ES-I3 (cell line): ENCODE results near the gene POLN.

Experiments
- H3K36me3 ChIP-seq: 2 replicates; pipeline ENCODE4 v1.6.1; 2013; ENCODE audit warnings: mild to moderate bottlenecking, low read length, control low read depth, moderate library complexity; ENCODE audit not compliant: insufficient read depth
- H3K4me1 ChIP-seq: 2 replicates; pipeline ENCODE4 v1.6.1; 2013; ENCODE audit warnings: mild to moderate bottlenecking, control low read depth, low read length; ENCODE audit not compliant: insufficient read depth
- H3K9ac ChIP-seq: 2 replicates; pipeline ENCODE4 v1.6.1; 2013; ENCODE audit warnings: low read depth, mild to moderate bottlenecking, low read length, moderate library complexity
- H3K9me3 ChIP-seq: 2 replicates; pipeline ENCODE4 v1.6.1; 2013; ENCODE audit warnings: mild to moderate bottlenecking, low read length, moderate library complexity; ENCODE audit not compliant: control insufficient read depth, insufficient read depth

Gene POLN

GRCh38 chr4:2083116-2083825 is 158.7 kb downstream of the POLN start:
- H3K4me1 ChIP-seq: no peaks in the 10 kb centered on the region
- no peaks in the 10 kb centered on the region for H3K9me3 ChIP-seq
- no peak overlapping the region for H3K9ac ChIP-seq
- H3K36me3 ChIP-seq: no peaks in the 10 kb centered on the region

GRCh38 chr4:2082627-2083026 is 159.3 kb downstream of the POLN start:
- Histone ChIP-seq H3K36me3 (no peaks in the 10 kb centered on the region), H3K9me3 (no peaks in the 10 kb centered on the region), H3K9ac (no peak overlapping the region), H3K4me1 (no peaks in the 10 kb centered on the region)

- no peaks in the 10 kb centered on the region for H3K4me1 ChIP-seq
- no peaks in the 10 kb centered on the region for H3K9me3 ChIP-seq
- no peak overlapping the region for H3K9ac ChIP-seq
- H3K36me3 ChIP-seq: no peaks in the 10 kb centered on the region
Observed at GRCh38 chr4:2082118-2082517, 159.8 kb downstream of the POLN start.

- no peaks in the 10 kb centered on the region for H3K4me1 ChIP-seq
- H3K9me3 ChIP-seq: no peaks in the 10 kb centered on the region
- H3K9ac ChIP-seq: no peak overlapping the region
- H3K36me3 ChIP-seq: no peaks in the 10 kb centered on the region
Observed at GRCh38 chr4:2081540-2081939, 160.4 kb downstream of the POLN start.

- H3K9ac ChIP-seq: no peak overlapping the region
- H3K4me1 ChIP-seq: no peaks in the 10 kb centered on the region
- H3K9me3 ChIP-seq: no peaks in the 10 kb centered on the region
- no peaks in the 10 kb centered on the region for H3K36me3 ChIP-seq
Observed at GRCh38 chr4:2080429-2081300, 161.3 kb downstream of the POLN start.

GRCh38 chr4:2079926-2080325 is 162.0 kb downstream of the POLN start:
- no peaks in the 10 kb centered on the region for H3K9me3 ChIP-seq
- no peak overlapping the region for H3K9ac ChIP-seq
- no peaks in the 10 kb centered on the region for H3K4me1 ChIP-seq
- no peaks in the 10 kb centered on the region for H3K36me3 ChIP-seq

GRCh38 chr4:2079006-2079405 is 162.9 kb downstream of the POLN start:
- Histone ChIP-seq H3K36me3 (no peaks in the 10 kb centered on the region), H3K4me1 (no peaks in the 10 kb centered on the region), H3K9ac (no peak overlapping the region), H3K9me3 (no peaks in the 10 kb centered on the region)

- no peaks in the 10 kb centered on the region for H3K4me1 ChIP-seq
- H3K9me3 ChIP-seq: no peaks in the 10 kb centered on the region
- no peak overlapping the region for H3K9ac ChIP-seq
Observed at GRCh38 chr4:2078584-2078983, 163.3 kb downstream of the POLN start.

GRCh38 chr4:2077537-2078460 is 164.1 kb downstream of the POLN start:
- no peaks in the 10 kb centered on the region for H3K9me3 ChIP-seq
- H3K4me1 ChIP-seq: no peaks in the 10 kb centered on the region

More at GRCh38 chr4:2078584-2078983, 163.3 kb downstream of the POLN start:
- no peaks in the 10 kb centered on the region for H3K36me3 ChIP-seq

GRCh38 chr4:2076908-2077536 is 164.9 kb downstream of the POLN start:
- Histone ChIP-seq H3K9ac (no peak overlapping the region), H3K4me1 (no peaks in the 10 kb centered on the region; the same call in 1 of the 2 replicates), H3K9me3 (no peaks in the 10 kb centered on the region), H3K36me3 (no peaks in the 10 kb centered on the region)

More at GRCh38 chr4:2077537-2078460, 164.1 kb downstream of the POLN start:
- Histone ChIP-seq H3K9ac (no peak overlapping the region), H3K36me3 (no peaks in the 10 kb centered on the region)

GRCh38 chr4:2075987-2076907 is 165.7 kb downstream of the POLN start:
- Histone ChIP-seq H3K36me3 (no peaks in the 10 kb centered on the region), H3K4me1 (peaks cover 5% of the 10 kb centered on the region; the same call in 1 of the 2 replicates), H3K9ac (no peak overlapping the region), H3K9me3 (no peaks in the 10 kb centered on the region)

- peaks cover 6% of the 10 kb centered on the region; the same call in 1 of the 2 replicates for H3K4me1 ChIP-seq
- H3K36me3 ChIP-seq: no peaks in the 10 kb centered on the region
- no peaks in the 10 kb centered on the region for H3K9me3 ChIP-seq
- no peak overlapping the region for H3K9ac ChIP-seq
Observed at GRCh38 chr4:2075171-2075986, 166.5 kb downstream of the POLN start.
